G401 (cell line): ENCODE measurements around the gene GJD3. TPM values are rescaled to one million over a fixed set of nuclear protein-coding genes. Genes with fewer than 3 reads are reported as not detected.

ENCODE experiments used
- DNase-seq: peaks from one replicate; pipeline ENCODE4 v3.0.0-alpha.2; 2015; ENCODE audit warnings: low spot score
- in situ Hi-C: cut with HindIII; loops from 2 replicates; pipeline ENCODE4 v1.10.0; 2016; ENCODE audit warnings: low sequenced_read_pairs, mixed read lengths
- total RNA-seq: library from RNA; depleted of rRNA; stranded (reverse); fragments of >200 nt; shearing (Covaris generic); gene quantifications from 2 replicates; pipeline ENCODE4 v1.2.3, GENCODE V29; 2014

The GJD3 gene
- total RNA-seq, 1 experiment from 2014 or later, result not detected

DNA sequence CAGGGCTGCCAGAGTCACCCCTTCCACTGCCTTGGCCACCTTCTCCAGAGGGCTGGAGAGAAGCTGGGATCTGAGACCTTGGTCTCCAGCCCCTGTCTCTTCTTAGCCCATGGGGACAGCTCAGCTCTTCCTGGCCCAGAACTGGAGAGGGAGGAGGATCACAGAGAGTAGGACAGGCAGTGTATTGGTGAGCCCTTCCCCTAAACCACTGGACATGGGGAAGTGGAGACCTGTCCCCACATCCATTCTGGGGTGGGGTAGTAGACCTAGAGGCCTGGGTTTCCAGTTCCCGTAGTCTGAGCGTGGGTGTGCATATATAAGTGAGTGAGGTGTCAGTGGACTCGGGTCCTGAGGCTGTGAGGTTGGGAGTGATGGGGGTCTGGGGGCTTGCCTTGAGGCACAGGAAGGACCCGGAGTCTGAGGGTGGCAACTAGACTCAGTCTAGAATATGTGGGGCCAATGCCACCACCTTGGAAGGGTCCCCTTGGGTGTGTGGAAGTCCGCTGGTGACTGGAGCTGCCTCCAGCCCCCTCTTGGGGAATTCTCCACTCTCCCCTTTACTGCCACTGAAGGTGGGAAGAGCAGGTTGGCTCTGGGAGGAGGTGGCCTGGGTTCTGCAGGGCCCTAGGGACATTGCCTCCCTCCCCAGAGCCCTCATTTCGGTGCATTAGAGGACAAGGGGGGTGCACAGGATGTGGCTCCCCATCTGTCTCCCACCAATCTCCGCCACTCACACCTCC, 19.9 kb downstream of the GJD3 start:
- no peak for DNase-seq
- in situ Hi-C loops, result no loop called here

- DNase-seq, result no peak
- in situ Hi-C loops, result no loop called here
Observed at GRCh38 chr17:40343219-40344119, 21.1 kb downstream of the GJD3 start.

- DNase-seq, result no peak
- in situ Hi-C loops, result no loop called here
Observed at GRCh38 chr17:40342504-40343218, 21.9 kb downstream of the GJD3 start.

DNA sequence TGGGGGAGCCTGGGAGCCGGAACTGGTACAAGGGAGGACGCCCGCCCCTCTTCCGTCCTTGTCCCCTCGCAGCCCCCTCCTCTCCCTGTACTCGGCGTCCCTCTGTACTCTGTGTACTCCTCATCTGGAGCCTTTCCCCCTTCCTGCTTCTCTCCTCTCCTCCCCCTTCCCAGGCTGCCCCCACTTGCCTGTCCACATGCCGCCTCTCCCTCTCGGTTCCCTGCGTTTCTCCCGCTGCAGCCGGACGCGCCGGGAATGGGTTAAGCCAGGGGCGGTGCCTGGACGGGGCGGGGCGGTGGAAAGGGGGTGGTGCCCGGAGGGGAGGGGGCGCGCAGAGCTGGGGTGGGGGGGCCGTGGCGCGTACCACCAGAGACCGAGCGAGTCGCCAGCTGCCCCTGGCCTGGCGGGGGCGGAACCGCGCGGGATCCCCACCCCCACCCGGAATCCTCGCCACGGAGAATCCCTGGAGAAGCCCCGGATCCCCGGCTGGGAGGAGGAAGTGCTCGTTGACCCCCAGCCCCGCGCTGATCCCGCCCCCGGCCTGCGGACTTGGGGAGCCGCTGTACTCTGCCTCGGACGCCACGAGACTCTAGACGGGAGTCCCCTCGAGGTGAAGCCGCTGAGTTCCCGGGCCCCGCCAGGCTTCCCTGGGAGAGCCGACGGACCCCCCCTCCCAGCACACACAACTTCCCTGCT, 22.6 kb downstream of the GJD3 start:
- DNase-seq, result no peak

GRCh38 chr17:40340880-40341807, 23.4 kb downstream of the GJD3 start:
- in situ Hi-C loops, result no loop called here
- peak; percentile 69 for DNase-seq

More for the DNA sequence above, 22.6 kb downstream of the GJD3 start:
- in situ Hi-C loops, result no loop called here

- in situ Hi-C loops, result no loop called here
- DNase-seq, result no peak
Observed at GRCh38 chr17:40340327-40340726, 24.2 kb downstream of the GJD3 start.

DNA sequence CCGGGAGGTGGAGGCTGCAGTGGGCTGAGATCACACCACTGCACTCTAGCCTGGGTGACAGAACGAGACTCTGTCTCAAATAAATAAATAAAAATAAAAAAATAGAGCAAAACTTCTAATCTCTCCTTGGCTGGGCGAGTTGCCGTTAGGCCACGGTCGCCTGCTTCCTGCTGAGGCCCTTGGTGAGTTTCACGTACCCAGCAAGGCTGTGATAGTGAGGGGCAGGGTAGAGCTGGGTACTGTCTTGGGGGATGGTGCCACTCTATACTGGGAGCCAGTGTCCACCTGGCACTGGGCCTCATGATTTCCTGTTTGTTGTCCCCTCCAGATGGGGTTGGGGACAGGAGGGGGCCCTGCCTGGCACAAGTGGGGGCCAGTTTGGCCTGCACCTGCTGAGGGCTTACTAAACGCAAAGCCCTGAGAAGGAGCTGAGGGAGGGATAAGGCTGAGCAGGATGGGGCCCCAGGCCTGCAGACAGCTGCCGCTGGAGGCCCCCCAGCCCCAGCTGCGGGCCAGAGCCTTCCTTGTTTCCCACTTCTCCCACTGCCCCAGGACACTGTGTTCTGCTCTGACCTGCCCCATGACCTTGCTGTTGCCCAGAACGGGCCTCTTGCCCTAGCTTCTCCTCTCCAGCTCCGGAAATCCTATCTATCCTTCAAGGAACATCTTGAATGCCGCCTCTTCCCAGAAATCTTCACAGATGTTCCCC, 25.4 kb downstream of the GJD3 start:
- in situ Hi-C loops, result no loop called here
- DNase-seq, result no peak

DNA sequence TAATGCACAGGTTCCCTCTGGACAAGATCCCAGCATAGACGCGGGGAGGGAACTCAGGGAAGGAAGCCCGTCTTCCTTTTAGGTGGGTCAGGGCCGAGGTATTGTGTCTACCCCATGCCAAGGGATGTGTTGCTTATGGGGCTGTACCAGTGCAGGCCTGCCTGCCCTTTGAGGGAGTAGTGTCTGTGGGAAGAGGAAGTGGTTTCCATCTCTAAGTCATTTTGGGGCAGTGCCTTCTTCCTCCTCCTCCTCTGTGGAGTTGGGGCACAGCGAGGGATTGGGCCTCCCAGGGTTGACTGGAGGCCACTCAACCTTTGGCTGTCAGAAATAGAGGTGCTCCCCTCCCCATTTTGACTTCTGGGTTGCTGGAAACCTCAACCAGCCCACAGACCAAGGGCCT, 26.5 kb downstream of the GJD3 start:
- DNase-seq, result no peak
- in situ Hi-C loops, result no loop called here

GRCh38 chr17:40337351-40337750, 27.2 kb downstream of the GJD3 start:
- no peak for DNase-seq
- in situ Hi-C loops, result no loop called here

DNA sequence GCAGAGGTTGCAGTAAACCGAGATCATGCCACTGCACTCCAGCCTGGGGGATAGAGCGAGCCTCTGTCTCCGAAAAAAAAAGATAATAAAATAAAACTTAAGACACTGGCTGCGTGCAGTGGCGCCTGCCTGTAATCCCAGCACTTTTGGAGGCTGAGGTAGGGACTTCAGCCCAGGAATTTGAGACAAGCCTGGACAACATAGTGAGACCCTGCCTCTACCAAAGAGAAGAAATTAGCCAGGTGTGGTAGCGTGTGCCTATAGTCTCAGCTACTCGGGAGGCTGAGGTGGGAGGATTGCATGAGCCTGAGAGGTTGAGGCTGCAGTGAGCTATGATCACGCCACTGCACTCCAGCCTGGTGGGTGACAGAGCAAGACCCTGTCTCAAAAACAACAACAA, 28.9 kb downstream of the GJD3 start:
- in situ Hi-C loops, result no loop called here
- no peak for DNase-seq

- in situ Hi-C loops, result no loop called here
- no peak for DNase-seq
Observed at GRCh38 chr17:40333781-40334448, 30.6 kb downstream of the GJD3 start.

DNA sequence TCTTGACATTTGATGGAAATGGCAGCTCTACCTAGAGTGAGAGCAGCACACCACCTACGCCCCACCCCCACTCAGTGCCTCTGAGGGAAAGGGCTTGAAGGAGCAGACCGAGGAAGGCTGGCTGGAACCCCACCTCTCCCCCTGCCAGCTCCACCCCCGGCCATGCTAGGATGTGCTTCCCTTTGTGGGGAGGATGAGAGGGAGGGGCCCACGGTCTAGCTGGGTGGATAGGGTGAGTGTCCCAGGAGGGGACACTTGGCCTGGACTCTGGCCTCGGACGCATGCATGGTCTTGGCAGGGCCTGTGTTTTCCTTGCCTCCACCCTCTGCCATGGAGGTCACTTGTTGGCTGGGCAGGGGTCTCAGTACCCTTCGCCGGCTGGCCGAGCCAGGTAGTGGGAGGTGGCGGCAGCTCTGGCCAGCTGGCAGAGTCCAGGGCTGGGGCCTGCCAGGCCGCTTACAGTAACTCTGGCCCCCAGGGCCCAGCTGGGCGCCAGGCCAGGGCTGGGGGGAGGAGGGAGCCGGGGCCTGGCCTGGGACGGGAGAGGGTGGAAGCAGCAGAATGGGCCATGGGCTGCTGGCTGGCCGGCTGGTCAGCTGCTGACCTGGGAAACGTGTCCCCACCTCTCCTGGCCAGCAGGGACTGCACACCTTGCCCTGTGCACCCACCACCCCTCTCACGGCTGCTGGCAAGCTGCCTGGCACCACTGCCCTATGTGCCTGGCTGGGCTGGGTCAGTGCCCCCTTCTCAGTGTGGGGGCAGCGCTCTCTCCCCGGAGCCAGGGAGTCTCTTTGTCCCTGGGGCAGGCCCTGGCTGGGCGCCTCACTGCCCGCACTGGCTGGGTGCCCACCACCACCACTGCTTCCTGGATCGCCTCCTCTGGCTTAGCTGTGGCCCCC, 32.5 kb downstream of the GJD3 start:
- no peak for DNase-seq
- in situ Hi-C loops, result no loop called here

DNA sequence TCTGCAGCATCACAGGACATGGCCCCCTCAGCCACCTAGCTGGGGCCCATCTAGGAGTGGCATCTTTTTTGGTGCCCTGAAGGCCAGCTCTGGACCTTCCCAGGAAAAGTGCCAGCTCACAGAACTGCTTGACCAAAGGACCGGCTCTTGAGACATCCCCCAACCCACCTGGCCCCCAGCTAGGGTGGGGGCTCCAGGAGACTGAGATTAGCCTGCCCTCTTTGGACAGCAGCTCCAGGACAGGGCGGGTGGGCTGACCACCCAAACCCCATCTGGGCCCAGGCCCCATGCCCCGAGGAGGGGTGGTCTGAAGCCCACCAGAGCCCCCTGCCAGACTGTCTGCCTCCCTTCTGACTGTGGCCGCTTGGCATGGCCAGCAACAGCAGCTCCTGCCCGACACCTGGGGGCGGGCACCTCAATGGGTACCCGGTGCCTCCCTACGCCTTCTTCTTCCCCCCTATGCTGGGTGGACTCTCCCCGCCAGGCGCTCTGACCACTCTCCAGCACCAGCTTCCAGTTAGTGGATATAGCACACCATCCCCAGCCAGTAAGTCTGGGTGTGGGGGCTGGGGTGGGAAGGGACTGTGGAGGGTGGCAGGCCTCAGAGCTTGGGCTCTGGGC, 33.6 kb downstream of the GJD3 start:
- in situ Hi-C loops, result no loop called here
- no peak for DNase-seq

DNA sequence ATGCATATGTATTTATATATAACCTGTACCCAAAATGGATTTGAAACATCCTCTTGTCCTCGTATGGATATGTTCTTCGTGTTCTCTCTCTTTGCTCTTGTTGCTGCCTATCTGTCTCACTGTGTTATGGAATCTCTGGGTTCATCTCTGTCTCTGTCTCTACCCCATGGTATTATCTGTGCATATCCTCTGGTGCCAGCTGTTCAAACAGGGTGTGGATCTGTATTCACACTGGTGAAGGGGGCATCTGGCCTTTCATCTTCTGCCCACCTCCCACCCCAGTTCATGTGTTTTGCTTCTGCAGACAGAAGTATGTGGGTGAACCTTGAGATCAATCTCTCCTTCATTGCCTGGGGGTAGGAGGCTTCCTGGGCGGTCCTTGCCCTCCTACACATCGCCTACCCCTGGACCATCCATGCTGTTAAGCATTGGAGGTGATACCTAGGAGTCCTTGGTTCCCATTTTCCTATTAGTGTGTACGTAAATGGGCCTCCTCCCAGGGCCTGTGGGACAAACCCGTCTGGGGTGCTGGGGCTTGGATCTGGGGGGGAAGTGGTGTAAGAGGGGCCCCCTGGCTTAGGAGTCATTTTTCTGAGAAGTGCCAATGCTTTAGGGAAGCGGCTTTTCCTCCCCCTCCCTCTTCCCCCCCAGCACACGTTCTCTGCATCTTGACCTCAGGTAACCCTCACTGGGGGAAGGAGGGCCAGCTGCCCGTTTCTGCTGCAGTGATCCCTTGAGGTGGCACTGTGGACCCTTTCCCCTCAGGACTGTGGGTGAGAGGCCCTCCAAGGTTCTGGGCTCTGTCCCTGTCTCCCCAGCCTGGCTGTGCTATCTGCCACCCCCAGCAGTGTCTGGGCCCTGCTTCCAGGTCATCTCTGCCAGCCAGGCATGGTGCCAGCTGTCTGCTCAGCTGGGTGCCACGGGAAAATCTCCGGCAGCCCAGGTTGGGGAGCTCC, 34.4 kb downstream of the GJD3 start:
- in situ Hi-C loops, result no loop called here
- peak; percentile 69 for DNase-seq

- DNase-seq, result no peak
- in situ Hi-C loops, result no loop called here
Observed at GRCh38 chr17:40328386-40328766, 36.2 kb downstream of the GJD3 start.
